Upper lobe of right lung (tissue), 1 donor: ENCODE data around the gene PHACTR3. TPM values are rescaled to one million over a fixed set of nuclear protein-coding genes. Genes with fewer than 3 reads are reported as not detected.

Source experiments
- ATAC-seq: fragments of 200-7000 bp; cut with Tn5 transposase; one replicate; pipeline ENCODE4 v1.9.1; 2020; ENCODE audit warnings: mild to moderate bottlenecking, moderate library complexity
- DNase-seq: peaks from one replicate; pipeline ENCODE4 v3.0.0-alpha.2; 2020
- H3K27ac ChIP-seq: fragments of 200-600 bp; one replicate; pipeline ENCODE4 v1.8.0; 2022
- H3K27me3 ChIP-seq: fragments of 200-600 bp; one replicate; pipeline ENCODE4 v1.8.0; 2022; ENCODE audit warnings: mild to moderate bottlenecking
- H3K36me3 ChIP-seq: fragments of 200-600 bp; one replicate; pipeline ENCODE4 v1.8.0; 2022
- H3K4me1 ChIP-seq: fragments of 200-600 bp; one replicate; pipeline ENCODE4 v1.8.0; 2022
- H3K4me3 ChIP-seq: fragments of 200-600 bp; one replicate; pipeline ENCODE4 v1.8.0; 2022; ENCODE audit warnings: mild to moderate bottlenecking
- H3K9me3 ChIP-seq: fragments of 200-600 bp; one replicate; pipeline ENCODE4 v1.8.0; 2022
- CTCF ChIP-seq: fragments of 200-600 bp; IDR thresholded peaks from one replicate; pipeline ENCODE4 v1.8.0; 2022; ENCODE audit warnings: antibody characterized with exemption
- intact Hi-C: fragments of 100-400 bp; cut with DNase I; formaldehyde crosslinking; loops from one replicate; pipeline ENCODE4 v1.11.0; 2022
- total RNA-seq: library from RNA; stranded (reverse); fragmentation: NEBNext Ultra II Directional; extraction: Animal tissue kit (Norgen Biotek cat#: 25700); gene quantifications from one replicate; pipeline ENCODE4 v1.2.1, GENCODE V29; 2021
- donor health status: DM: no; HTN: yes; CAD: no; lungs with severe emphysema.

Gene PHACTR3
- total RNA-seq, 1 donor from 2014 or later = 18.2 TPM

- no peak for TF ChIP-seq CTCF
- intact Hi-C loops = no loop called here
- Histone ChIP-seq H3K4me3 (no peak overlapping the region), H3K9me3 (no peaks in the 10 kb centered on the region), H3K36me3 (no peaks in the 10 kb centered on the region), H3K4me1 (no peaks in the 10 kb centered on the region), H3K27me3 (peaks cover 8% of the 10 kb centered on the region), H3K27ac (no peak overlapping the region)
- DNase-seq = no peak
- no peak for ATAC-seq
Observed at GRCh38 chr20:59742351-59743095, 138.2 kb downstream of the PHACTR3 start.

GRCh38 chr20:59743308-59743707, 139.0 kb downstream of the PHACTR3 start:
- no peak for DNase-seq
- Histone ChIP-seq H3K4me3 (no peak overlapping the region), H3K36me3 (no peaks in the 10 kb centered on the region), H3K27ac (no peak overlapping the region), H3K4me1 (no peaks in the 10 kb centered on the region), H3K27me3 (no peaks in the 10 kb centered on the region), H3K9me3 (no peaks in the 10 kb centered on the region)
- ATAC-seq = no peak
- intact Hi-C loops = no loop called here
- no peak for TF ChIP-seq CTCF

- ATAC-seq (peak; percentile 7), DNase-seq (no peak)
- Histone ChIP-seq H3K36me3 (no peaks in the 10 kb centered on the region), H3K27ac (no peak overlapping the region), H3K27me3 (no peaks in the 10 kb centered on the region), H3K4me3 (no peak overlapping the region), H3K4me1 (no peaks in the 10 kb centered on the region), H3K9me3 (no peaks in the 10 kb centered on the region)
- TF ChIP-seq CTCF = no peak
- intact Hi-C loops = no loop called here
Observed at GRCh38 chr20:59743767-59744485, 139.6 kb downstream of the PHACTR3 start.

GRCh38 chr20:59744756-59745155, 140.4 kb downstream of the PHACTR3 start:
- Histone ChIP-seq H3K27me3 (no peaks in the 10 kb centered on the region), H3K36me3 (no peaks in the 10 kb centered on the region), H3K9me3 (no peaks in the 10 kb centered on the region), H3K27ac (no peak overlapping the region), H3K4me3 (no peak overlapping the region), H3K4me1 (peaks cover 4% of the 10 kb centered on the region)
- no peak for TF ChIP-seq CTCF
- intact Hi-C loops = no loop called here
- ATAC-seq (no peak), DNase-seq (no peak)

GRCh38 chr20:59745201-59745600, 140.9 kb downstream of the PHACTR3 start:
- Histone ChIP-seq H3K9me3 (no peaks in the 10 kb centered on the region), H3K4me1 (peaks cover 5% of the 10 kb centered on the region), H3K4me3 (no peak overlapping the region), H3K27ac (no peak overlapping the region), H3K27me3 (peaks cover under 1% of the 10 kb centered on the region), H3K36me3 (no peaks in the 10 kb centered on the region)
- DNase-seq (no peak), ATAC-seq (no peak)
- no peak for TF ChIP-seq CTCF
- intact Hi-C loops = no loop called here
